NOMO-1 treated with dmso at 0.1 percent for 144 hours (cell line): ENCODE results near the gene EFHC1.

ENCODE experiments used
- DNase-seq: peaks from one replicate; lab custom pipeline; 2025; ENCODE audit not compliant: unreplicated experiment; lab: John Stamatoyannopoulos, UW

Gene EFHC1

GRCh38 chr6:52500238-52501129 lies 80.3 kb downstream of the EFHC1 start:
- no peak for DNase-seq

- no peak for DNase-seq
Observed at GRCh38 chr6:52502306-52503029, 82.3 kb downstream of the EFHC1 start.

GRCh38 chr6:52503323-52503747 lies 83.2 kb downstream of the EFHC1 start:
- DNase-seq = no peak

GRCh38 chr6:52503851-52504781 lies 84.0 kb downstream of the EFHC1 start:
- no peak for DNase-seq

GRCh38 chr6:52504782-52505136 lies 84.6 kb downstream of the EFHC1 start:
- DNase-seq = no peak

GRCh38 chr6:52505726-52506409 lies 85.7 kb downstream of the EFHC1 start:
- no peak for DNase-seq

- DNase-seq = no peak
Observed at GRCh38 chr6:52506476-52506875, 86.3 kb downstream of the EFHC1 start.

- DNase-seq = no peak
Observed at GRCh38 chr6:52507557-52508260, 87.6 kb downstream of the EFHC1 start.

GRCh38 chr6:52508261-52508739 lies 88.2 kb downstream of the EFHC1 start:
- no peak for DNase-seq

- no peak for DNase-seq
Observed at GRCh38 chr6:52509281-52510212, 89.4 kb downstream of the EFHC1 start.

GRCh38 chr6:52510213-52510562 lies 90.0 kb downstream of the EFHC1 start:
- no peak for DNase-seq

- DNase-seq = no peak
Observed at GRCh38 chr6:52511163-52511562, 91.0 kb downstream of the EFHC1 start.

GRCh38 chr6:52511572-52512151 lies 91.5 kb downstream of the EFHC1 start:
- no peak for DNase-seq

GRCh38 chr6:52512199-52512598 lies 92.1 kb downstream of the EFHC1 start:
- DNase-seq = no peak

- DNase-seq = no peak
Observed at GRCh38 chr6:52513464-52513863, 93.3 kb downstream of the EFHC1 start.

GRCh38 chr6:52513896-52514295 lies 93.8 kb downstream of the EFHC1 start:
- no peak for DNase-seq

- DNase-seq = peak; percentile 46
Observed at GRCh38 chr6:52514514-52514913, 94.4 kb downstream of the EFHC1 start.

- DNase-seq = no peak
Observed at GRCh38 chr6:52515219-52515960, 95.2 kb downstream of the EFHC1 start.
